ENCODE measurements around the gene KDM6B. TPM values are rescaled to one million over a fixed set of nuclear protein-coding genes. Genes with fewer than 3 reads are reported as not detected.

The KDM6B gene
- total RNA-seq, 1 experiment from 2014 or later: 28.9 TPM

DNA sequence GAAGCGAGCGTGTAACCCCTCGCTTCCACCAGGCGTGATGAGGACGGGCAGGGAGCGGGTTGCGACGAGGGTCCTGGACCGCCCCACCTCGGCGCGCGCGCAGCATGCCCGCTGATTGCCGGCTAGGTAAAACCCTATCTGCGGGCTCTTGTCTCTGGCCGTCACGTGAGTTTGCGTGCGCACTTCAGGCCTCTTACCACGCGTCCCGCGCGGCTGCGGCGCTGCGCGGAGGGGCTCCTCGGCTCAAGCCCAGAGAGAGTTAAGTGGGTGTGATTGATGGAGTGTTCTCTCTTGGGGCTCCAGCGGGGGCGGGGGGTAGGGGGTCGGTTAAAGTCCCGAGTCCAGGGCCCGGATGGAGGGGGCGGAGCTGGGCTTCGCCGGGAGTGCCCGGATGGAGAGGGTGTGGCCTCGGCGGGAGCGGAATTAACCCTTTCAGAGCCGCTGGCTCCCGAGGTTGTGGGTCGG lies 7.9 kb downstream of the KDM6B start:
- H3K9ac ChIP-seq (ENCODE audit: extremely low read depth, insufficient read length, low read length): peak overlapping the region; percentile 34
- H3K4me1 ChIP-seq (ENCODE audit: insufficient read depth, low read length): no peaks in the 10 kb centered on the region; the same call in 1 of the 2 replicates
- H2AK5ac ChIP-seq (ENCODE audit: insufficient read length, low read length): no peak overlapping the region
- no peak overlapping the region for H3K27ac ChIP-seq (ENCODE audit: insufficient read length, low read depth, low read length)
- no peak overlapping the region for H4K91ac ChIP-seq (ENCODE audit: insufficient read length, low read depth, low read length)
- Mint-ChIP-seq H3K27ac (peak overlapping the region; percentile 85 to 98 (median 92); a peak in 4 of 7 replicates), H3K36me3 (ENCODE audit: insufficient read depth in 1 of 3, low read depth in 3 of 3) (peaks cover 4 to 22% (median 13%) of the 10 kb centered on the region in 3 experiments; a peak in 6 of 7 replicates), H3K9me3 (no peaks in the 10 kb centered on the region; a peak in 1 of 5 replicates), H3K27me3 (ENCODE audit: low read depth) (peaks cover 30% of the 10 kb centered on the region), H3K4me1 (peaks cover 40 to 57% of the 10 kb centered on the region in 2 experiments), H3K4me3 (peak overlapping the region; percentile 89 to 94)
- no peak for TF ChIP-seq CTCF (conservative IDR thresholded peaks at IDR 0.05)
- no peaks in the 10 kb centered on the region for H3K79me1 ChIP-seq (ENCODE audit: insufficient read depth, low read depth, low read length, poor library complexity, severe bottlenecking)
- no peak overlapping the region for H2BK120ac ChIP-seq (ENCODE audit: low read depth, low read length, poor library complexity, severe bottlenecking)
- no peak overlapping the region for H4K5ac ChIP-seq (ENCODE audit: insufficient read length, low read depth, low read length)
- H3K56ac ChIP-seq (ENCODE audit: insufficient read length, low read depth, low read length): no peak overlapping the region
- H2BK20ac ChIP-seq (ENCODE audit: low read depth, low read length, poor library complexity, severe bottlenecking): no peak overlapping the region
- no peak overlapping the region for H3T11ph ChIP-seq (ENCODE audit: low read length)
- H3K9me3 ChIP-seq (ENCODE audit: control insufficient read depth, low read depth, low read length): no peaks in the 10 kb centered on the region
- H4K8ac ChIP-seq (replicated peaks; ENCODE audit: insufficient read length, low read depth, low read length): no peak overlapping the region
- no peak overlapping the region for H3K18ac ChIP-seq (ENCODE audit: insufficient read length, low read depth, low read length)
- peak overlapping the region; percentile 97 for H3K4me2 ChIP-seq (ENCODE audit: insufficient read depth, insufficient read length, low read length)
- H4K20me1 ChIP-seq (ENCODE audit: control insufficient read depth, insufficient read depth, insufficient read length): no peaks in the 10 kb centered on the region
- no peak overlapping the region for H2BK5ac ChIP-seq (ENCODE audit: insufficient read length, low read length)
- no peak overlapping the region for H3K4ac ChIP-seq (ENCODE audit: low read depth, low read length)
- H2AFZ ChIP-seq (ENCODE audit: low read length): no peak overlapping the region
- DNase-seq: peak; percentile 96
- H3K27me3 ChIP-seq (ENCODE audit: insufficient read depth, low read length): peaks cover 28% of the 10 kb centered on the region; the same call in 1 of the 2 replicates
- H2BK15ac ChIP-seq (ENCODE audit: low read depth, low read length): no peak overlapping the region
- H3K14ac ChIP-seq (ENCODE audit: insufficient read depth, low read length): no peak overlapping the region
- no peak overlapping the region for H3K23ac ChIP-seq (ENCODE audit: insufficient read length, low read depth, low read length)
- no peaks in the 10 kb centered on the region for H3K79me2 ChIP-seq (ENCODE audit: insufficient read depth, low read length)
- H3K23me2 ChIP-seq (ENCODE audit: insufficient read length, low read depth, low read length, poor library complexity, severe bottlenecking): peaks cover 33% of the 10 kb centered on the region
- H2BK12ac ChIP-seq (ENCODE audit: insufficient read length, low read depth, low read length): no peak overlapping the region
- no CpG with 5 or more reads among the region's 46 CpGs for WGBS (ENCODE audit: extremely low coverage, insufficient read length, low lambda C conversion rate)

Data from H9 (cell line).